Middle frontal gyrus (tissue), 1 donor: ENCODE measurements around the gene CST1.
"Not testable (repeated sequence)": the region's sequence is repeated elsewhere in the genome, so short reads cannot be mapped to it uniquely, and the experiment has no call there.

Source experiments
- DNase-seq: peaks from one replicate; pipeline ENCODE4 v3.0.0-alpha.2; 2015; ENCODE audit warnings: low spot score; ENCODE audit errors: extremely low spot score

The CST1 gene

DNA sequence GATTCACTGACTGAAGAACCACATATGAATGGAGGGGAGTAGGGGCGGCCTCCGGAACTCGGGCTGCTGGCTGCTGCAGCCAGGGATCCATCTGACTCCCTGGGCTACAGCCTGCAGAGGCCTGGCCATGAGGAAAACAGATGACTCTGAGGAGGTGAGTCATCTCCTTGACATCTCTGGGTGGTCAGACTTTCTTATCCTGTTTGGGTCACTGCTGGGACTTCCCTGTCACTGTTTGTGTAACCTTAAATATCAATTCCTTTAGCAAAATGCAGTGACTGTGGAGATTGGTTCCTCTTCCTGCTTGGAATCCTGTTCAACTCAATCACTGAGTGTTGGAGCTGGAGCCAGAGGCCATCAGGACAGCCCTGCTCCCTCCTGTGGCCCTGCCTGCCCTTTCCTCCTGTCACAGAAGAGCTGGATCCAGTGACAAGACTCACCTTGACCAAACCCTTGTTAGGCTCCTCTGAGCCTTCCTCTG is 4.4 kb upstream of the CST1 start:
- DNase-seq, result not testable (repeated sequence)

DNA sequence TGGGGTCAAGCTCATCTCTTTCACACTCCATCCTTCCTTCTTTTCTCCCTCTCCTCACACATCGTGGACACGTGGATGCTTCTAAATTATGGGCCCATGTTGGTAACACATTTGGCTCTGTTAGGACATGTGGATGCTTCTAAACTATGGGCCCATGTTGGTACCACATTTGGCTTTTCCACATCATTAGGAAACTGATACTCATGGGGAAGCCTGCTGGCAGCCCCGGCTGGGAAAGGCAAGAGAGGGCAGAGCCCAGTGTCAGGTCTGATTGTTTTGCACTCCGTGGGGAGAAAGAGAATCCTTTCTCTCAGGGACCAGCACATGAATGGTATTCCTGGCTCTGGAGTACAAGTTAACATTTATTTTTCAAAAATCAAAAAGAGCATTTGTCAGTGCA is 4.0 kb upstream of the CST1 start:
- no peak for DNase-seq

- DNase-seq, result no peak
These were observed 2.9 kb upstream of the CST1 start for GRCh38 chr20:23753589-23753988.

DNA sequence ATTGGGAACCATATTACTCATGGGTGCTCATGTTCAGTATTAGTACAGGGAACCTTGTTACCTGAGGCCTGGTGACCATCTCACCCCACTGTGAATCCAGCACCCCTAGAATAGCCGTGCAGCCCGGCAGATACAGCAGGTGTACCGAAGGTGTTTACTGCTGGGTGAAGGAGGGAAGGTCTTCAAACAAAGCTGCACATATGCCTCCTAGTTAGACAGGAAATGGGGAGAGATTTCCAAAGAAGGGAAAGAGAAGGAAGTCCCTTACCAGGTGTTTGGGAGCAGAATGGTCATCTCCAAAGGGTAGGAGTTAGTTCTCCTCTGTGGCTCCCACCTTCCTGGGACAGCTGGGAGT is 2.4 kb upstream of the CST1 start:
- no peak for DNase-seq

DNA sequence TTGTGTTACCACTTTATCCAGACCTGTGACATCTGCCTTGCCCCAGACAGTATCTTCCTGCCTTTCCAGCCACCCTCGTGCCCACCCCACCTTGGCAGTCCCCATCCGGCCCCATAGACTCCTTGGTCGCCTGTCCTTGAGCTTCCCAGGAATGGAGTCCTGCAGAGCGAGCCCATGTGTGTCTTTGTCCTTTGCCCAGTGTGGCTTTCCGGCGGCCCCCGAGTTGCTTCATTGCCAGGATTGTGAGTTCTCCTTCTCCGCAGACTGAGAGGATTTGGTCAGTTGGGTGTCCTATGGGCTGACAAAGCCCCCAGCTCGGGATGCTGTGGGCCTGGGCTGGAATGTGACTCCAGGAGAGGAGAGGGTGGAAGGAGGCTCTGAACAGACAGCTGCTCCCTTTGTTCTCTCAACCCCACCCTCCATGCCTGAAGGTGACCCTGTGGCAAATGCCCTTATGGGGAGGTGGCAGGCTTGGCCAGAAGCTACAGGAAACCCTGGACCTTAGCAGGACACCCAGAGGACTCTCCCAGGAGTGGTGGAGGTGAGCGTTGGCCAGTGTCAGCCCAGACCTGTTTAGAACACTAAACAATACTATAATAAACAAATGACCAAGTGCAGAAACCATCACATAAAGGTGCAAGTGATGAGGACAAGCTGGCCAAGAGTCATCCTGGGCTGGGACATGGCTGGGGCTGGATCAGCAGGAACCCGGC is 1.9 kb upstream of the CST1 start:
- DNase-seq, result no peak

DNA sequence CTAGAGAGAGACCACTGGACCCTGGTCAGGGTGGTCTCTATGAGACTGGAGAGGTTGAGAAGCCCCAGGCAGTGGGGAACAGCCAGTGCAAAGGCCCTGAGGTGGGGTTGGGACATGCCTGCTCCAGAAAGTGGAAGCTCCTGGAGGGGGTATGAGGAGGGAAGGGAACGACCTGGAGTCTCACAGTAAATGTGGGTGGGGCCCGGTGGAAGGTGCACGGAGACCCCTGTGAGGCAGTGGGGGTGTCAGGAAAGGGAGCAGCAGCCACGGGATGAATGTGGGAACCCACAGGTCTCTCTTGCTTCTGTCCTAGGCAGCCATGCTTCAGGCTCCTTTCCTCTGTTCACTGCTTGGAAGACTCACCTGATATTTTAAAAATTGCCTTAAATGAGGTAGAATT is 1.3 kb upstream of the CST1 start:
- DNase-seq, result no peak

DNA sequence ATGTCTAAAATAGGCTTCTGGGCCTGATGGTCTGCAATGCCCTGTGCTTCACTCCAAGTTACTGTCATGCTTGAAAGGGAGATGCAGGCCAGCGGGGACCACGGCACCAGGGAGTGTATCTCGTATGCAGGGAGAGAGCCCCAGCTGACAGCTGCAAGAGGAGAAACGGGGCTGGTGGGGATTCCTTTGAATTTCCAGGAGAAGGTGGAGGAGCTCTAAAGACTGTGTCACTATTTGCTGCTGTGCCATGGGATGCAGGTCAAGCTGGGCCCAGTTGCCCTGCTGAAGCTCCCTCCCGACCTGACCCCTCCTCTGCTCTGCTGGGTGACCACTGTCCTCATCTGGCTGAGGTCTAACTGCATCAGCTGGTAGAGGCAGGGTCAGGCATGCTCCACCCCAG is 989 bp downstream of the CST1 start:
- DNase-seq, result no peak

- DNase-seq, result not testable (repeated sequence)
These were observed 1.8 kb downstream of the CST1 start for GRCh38 chr20:23748975-23749374.

GRCh38 chr20:23747551-23747950 is 3.2 kb downstream of the CST1 start:
- not testable (repeated sequence) for DNase-seq

DNA sequence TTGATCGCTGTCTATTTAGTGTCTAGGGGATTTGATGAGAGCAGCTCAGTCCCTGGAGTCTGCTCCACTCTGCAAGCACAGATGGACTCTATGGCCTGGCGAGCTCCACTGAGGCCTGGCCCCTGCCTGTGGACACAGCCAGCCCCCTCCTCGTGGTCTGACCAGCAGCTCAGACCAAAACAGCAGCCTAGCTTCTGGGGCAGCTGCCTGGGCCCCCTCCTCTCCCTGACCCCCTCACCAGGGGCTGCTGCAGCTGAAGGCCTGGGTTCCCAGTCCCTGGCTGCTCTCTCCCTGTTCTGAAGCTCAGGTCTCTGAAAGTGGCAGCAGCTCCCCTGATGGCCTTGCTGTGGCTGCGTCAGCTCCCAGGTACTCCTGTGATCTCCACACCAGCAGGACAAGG is 3.6 kb downstream of the CST1 start:
- DNase-seq, result not testable (repeated sequence)

- no peak for DNase-seq
These were observed 4.4 kb downstream of the CST1 start for GRCh38 chr20:23746321-23746720.

GRCh38 chr20:23745247-23745646 is 5.5 kb downstream of the CST1 start:
- DNase-seq, result no peak

DNA sequence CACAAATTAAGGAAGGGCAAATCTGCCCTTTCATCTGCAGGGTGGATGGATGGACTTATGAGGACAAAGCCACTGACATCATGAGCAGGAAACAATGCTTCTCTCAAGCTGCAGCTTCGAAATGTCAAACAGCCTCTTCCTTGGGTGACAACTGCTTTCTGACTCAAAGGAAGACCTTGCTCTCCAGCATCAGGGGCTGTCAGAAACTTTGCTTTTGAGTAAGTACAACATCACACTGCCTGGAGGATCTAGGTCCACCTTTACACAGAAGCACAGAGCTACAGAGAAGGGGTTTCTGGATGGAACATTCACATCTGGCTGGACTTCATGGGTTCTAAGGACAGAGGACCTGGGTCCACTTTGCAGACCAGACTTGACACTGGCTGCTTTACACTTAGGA is 5.9 kb downstream of the CST1 start:
- DNase-seq, result no peak

GRCh38 chr20:23735391-23735790 is 15.3 kb downstream of the CST1 start:
- not testable (repeated sequence) for DNase-seq

GRCh38 chr20:23734949-23735348 is 15.8 kb downstream of the CST1 start:
- not testable (repeated sequence) for DNase-seq

DNA sequence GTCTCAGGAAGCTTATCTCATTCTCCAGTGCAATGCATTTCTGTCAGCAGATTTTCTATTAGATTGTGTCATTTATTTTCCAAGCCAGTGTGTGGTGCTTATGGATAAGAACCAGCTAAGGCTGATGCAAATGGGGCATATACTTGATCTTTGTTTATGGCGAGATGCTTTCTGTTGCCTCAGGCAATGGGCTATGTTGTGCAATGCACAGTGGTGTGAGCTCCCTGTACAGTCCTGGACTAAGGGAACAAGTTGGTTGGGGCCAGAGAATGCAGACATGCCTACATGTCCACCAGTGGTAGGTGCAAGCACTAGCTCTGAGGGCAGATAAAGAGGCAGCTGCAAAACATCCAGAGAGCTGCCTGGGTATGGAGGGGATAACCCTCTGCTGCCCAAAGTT is 16.3 kb downstream of the CST1 start:
- not testable (repeated sequence) for DNase-seq

- no peak for DNase-seq
These were observed 23.7 kb downstream of the CST1 start for GRCh38 chr20:23727016-23727415.

DNA sequence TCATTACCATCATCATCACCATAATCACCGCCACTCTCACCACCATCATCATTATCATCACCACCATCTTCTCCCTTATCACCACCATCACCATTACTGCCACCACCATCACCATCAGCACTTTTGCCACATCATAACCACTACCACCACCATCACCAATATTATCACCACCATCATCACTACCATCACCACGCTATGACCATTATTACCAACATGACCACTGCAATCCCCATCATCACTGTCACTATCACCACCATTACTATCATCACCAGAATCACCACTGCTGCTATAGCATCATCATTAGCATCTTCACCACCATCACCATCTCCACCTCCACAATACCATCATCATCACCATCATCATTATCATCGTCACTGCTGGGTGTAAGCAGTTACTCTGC is 25.6 kb downstream of the CST1 start:
- DNase-seq, result no peak

DNA sequence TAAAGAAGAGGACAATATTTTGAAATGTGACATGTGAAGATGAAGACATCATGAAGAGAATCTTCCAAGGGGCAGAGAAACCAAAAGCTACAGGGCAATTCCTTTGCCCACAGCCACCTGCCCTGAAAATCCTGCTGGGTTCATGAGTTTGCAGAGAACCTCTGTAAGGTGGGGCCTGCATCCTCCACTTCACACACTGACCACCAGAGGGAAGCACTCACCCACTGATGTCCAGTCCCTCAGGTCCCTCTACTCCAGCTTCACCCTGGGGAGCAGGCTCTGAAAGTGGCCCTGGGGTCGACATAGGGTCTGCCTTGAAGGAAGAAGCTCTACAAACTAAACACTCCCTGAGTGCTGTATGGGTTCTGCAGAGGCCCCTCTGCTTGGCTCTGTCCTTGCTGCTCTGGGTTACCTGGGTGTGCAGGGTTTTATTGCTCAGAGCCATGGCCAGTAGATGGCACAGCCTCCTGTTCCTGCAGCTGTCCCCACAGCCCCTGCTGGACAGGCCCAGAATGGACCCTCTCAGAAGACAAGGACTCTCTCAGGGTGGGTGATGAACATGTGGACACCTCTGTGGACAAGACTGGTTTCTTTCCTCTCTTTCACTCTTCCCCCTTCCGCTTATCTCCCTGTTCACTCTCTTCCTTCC is 27.0 kb downstream of the CST1 start:
- not testable (repeated sequence) for DNase-seq

DNA sequence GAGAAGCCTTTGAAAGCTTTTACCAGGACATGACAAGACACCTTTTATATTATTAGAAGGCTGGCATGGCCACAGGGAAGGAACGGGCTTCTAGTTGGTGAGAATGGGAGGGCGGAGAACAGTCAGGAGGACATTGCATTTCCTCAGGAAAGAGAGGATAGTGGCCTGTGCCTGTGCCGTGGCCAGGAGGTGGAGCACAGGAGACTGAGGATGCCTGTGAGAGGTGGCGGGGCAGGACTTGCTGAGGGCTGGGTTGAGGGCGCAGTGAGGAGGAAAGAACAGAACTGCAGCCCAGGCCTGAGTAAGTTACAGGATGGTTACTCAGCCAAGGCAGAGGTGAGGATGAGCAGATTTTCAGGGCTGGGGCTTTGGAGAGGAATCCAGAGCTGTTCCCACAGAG is 27.9 kb downstream of the CST1 start:
- DNase-seq, result not testable (repeated sequence)

DNA sequence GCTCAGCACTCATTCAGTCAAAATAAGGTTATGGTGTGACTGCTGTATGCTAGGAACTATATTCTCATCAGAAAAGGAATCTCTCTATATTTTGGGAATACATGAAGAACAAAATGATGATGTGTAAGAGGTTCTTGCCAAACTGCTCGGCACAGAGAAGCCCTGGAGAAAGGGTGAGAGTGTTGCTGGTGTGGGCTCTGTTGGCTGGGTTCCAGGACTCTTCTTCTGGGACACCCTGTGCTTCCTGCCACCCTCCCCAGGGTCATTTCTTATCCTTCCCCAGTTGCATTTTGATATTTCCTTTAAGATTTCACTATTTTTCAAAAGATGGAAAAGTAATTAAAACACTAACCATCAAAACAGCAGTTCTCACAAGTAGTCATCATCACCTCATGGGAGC is 28.8 kb downstream of the CST1 start:
- DNase-seq, result no peak

DNA sequence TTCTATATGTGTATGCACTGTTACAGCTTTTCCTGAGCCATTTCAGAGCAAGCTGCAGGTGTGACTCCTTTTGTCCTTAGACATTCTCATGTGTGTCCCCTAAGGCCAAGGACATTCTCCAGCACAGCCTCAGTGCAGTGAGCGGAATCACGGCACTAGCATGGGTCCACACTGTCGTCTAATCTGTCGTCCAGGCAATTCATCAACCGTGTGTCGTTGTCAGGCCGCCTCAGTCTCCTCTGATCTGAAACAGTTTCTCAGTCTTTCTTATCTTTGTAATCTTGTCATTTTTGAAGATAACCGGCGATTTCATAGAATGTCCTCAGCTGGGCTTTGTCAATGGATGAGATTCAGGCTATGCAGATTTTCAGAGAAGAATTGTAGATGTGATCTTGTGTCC is 31.4 kb downstream of the CST1 start:
- DNase-seq, result not testable (repeated sequence)

- DNase-seq, result not testable (repeated sequence)
These were observed 39.0 kb downstream of the CST1 start for GRCh38 chr20:23711778-23712177.
